Measurements from ENCODE around the gene ZNF219. TPM values are rescaled to one million over a fixed set of nuclear protein-coding genes. Genes with fewer than 3 reads are reported as not detected.

ZNF219 gene
- total RNA-seq, 1 donor: 5.9 TPM

- no peak for DNase-seq (ENCODE audit: low read depth)
- no peak for TF ChIP-seq CTCF (IDR thresholded peaks at IDR 0.05; ENCODE audit: insufficient read depth, low read length)
- no peak overlapping the region for H3K4me3 ChIP-seq (ENCODE audit: low read depth, low read length)
These were observed 24.5 kb downstream of the ZNF219 start for GRCh38 chr14:21073921-21074320.

GRCh38 chr14:21072781-21073339 is 25.6 kb downstream of the ZNF219 start:
- DNase-seq (ENCODE audit: low read depth): no peak
- TF ChIP-seq CTCF (IDR thresholded peaks at IDR 0.05; ENCODE audit: insufficient read depth, low read length): no peak
- H3K4me3 ChIP-seq (ENCODE audit: low read depth, low read length): no peak overlapping the region

GRCh38 chr14:21072031-21072473 is 26.4 kb downstream of the ZNF219 start:
- peak overlapping the region; percentile 81 for H3K4me3 ChIP-seq (ENCODE audit: low read depth, low read length)
- peak; percentile 95 for DNase-seq (ENCODE audit: low read depth)
- peak; percentile 29 for TF ChIP-seq CTCF (IDR thresholded peaks at IDR 0.05; ENCODE audit: insufficient read depth, low read length)

- peak; percentile 93 for DNase-seq (ENCODE audit: low read depth)
These were observed 27.0 kb downstream of the ZNF219 start for GRCh38 chr14:21071225-21072030.

GRCh38 chr14:21070610-21071224 is 27.7 kb downstream of the ZNF219 start:
- peak overlapping the region; percentile 81 for H3K4me3 ChIP-seq (ENCODE audit: low read depth, low read length)
- no peak for TF ChIP-seq CTCF (IDR thresholded peaks at IDR 0.05; ENCODE audit: insufficient read depth, low read length)
- peak; percentile 45 for DNase-seq (ENCODE audit: low read depth)

More at GRCh38 chr14:21071225-21072030, 27.0 kb downstream of the ZNF219 start:
- no peak for TF ChIP-seq CTCF (IDR thresholded peaks at IDR 0.05; ENCODE audit: insufficient read depth, low read length)
- peak overlapping the region; percentile 81 for H3K4me3 ChIP-seq (ENCODE audit: low read depth, low read length)

GRCh38 chr14:21070083-21070609 is 28.3 kb downstream of the ZNF219 start, which contains the start of gene ARHGEF40:
TSS of gene ARHGEF40 (plus strand) at chr14:21070304. CDS start at chr14:21070397, 93 bp downstream.
- H3K4me3 ChIP-seq (ENCODE audit: low read depth, low read length): peak within 1 kb of the TSS; percentile 81
- DNase-seq (ENCODE audit: low read depth): peak; percentile 40
- TF ChIP-seq CTCF (IDR thresholded peaks at IDR 0.05; ENCODE audit: insufficient read depth, low read length): no peak

Measured in fibroblast of the aortic adventitia (primary cell).